Liver (tissue), 9 donors: ENCODE results near the gene FIBCD1. TPM values are rescaled to one million over a fixed set of nuclear protein-coding genes. Genes with fewer than 3 reads are reported as not detected.

Source experiments
- DNase-seq: peaks from one replicate; pipeline ENCODE4 v3.0.0-alpha.2; 2017; ENCODE audit warnings: low spot score
- H3K27ac ChIP-seq, 2 donors: one replicate each; pipeline ENCODE4 v1.7.0; 2013; ENCODE audit warnings: inconsistent platforms in 2 of 2, low read length in 2 of 2, control low read depth in 1 of 2, low read depth in 1 of 2, mild to moderate bottlenecking in 1 of 2
- H3K27me3 ChIP-seq, 4 donors: one replicate each; pipeline versions ENCODE4 v1.6.1 to v1.7.0; 2013; ENCODE audit warnings: low read length in 3 of 4, inconsistent platforms in 1 of 4, mild to moderate bottlenecking in 1 of 4, moderate library complexity in 1 of 4; ENCODE audit not compliant: control insufficient read depth in 4 of 4, insufficient read depth in 4 of 4
- H3K36me3 ChIP-seq, 4 donors: one replicate each; pipeline versions ENCODE4 v1.6.1 to v1.7.0; 2013; ENCODE audit warnings: low read length in 3 of 4, mild to moderate bottlenecking in 3 of 4, low read depth in 1 of 4, moderate library complexity in 1 of 4; ENCODE audit not compliant: control insufficient read depth in 4 of 4, insufficient read depth in 3 of 4
- H3K4me1 ChIP-seq, 4 donors: one replicate each; pipeline versions ENCODE4 v1.6.1 to v1.7.0; 2013; ENCODE audit warnings: low read length in 3 of 4, mild to moderate bottlenecking in 3 of 4, moderate library complexity in 1 of 4; ENCODE audit not compliant: control insufficient read depth in 4 of 4, insufficient read depth in 4 of 4
- H3K4me3 ChIP-seq, 3 donors: one replicate each; pipeline versions ENCODE4 v1.6.1 to v1.7.0; 2013; ENCODE audit warnings: low read length in 3 of 3, control low read depth in 1 of 3, low read depth in 1 of 3, mild to moderate bottlenecking in 1 of 3
- H3K9ac ChIP-seq, 2 donors: one replicate each; pipeline ENCODE4 v1.7.0; 2013; ENCODE audit warnings: low read length in 2 of 2, mild to moderate bottlenecking in 2 of 2, moderate library complexity in 2 of 2, control low read depth in 1 of 2, low read depth in 1 of 2
- H3K9me3 ChIP-seq, 4 donors: one replicate each; pipeline versions ENCODE4 v1.6.1 to v1.7.0; 2013; ENCODE audit warnings: low read length in 3 of 4; ENCODE audit not compliant: control insufficient read depth in 4 of 4
- CTCF ChIP-seq: fragments of 150-350 bp; IDR thresholded peaks from 2 replicates; pipeline ENCODE4 v1.5.1; 2017; ENCODE audit warnings: improper control_type of control experiment, low read depth, low read length; ENCODE audit not compliant: missing input control
- EGR1 ChIP-seq, 2 donors: IDR thresholded peaks; 2 replicates each; pipeline ENCODE4 v1.6.1; 2016 to 2018; ENCODE audit warnings: antibody characterized with exemption in 2 of 2, low read depth in 2 of 2
- FOXA1 ChIP-seq: IDR thresholded peaks from 2 replicates; pipeline ENCODE4 v1.6.1; 2016; ENCODE audit warnings: antibody characterized with exemption
- GABPA ChIP-seq, 2 donors: IDR thresholded peaks in 1 of 2; conservative IDR thresholded peaks in 1 of 2; 2 replicates each; pipeline ENCODE4 v1.6.1; 2016; ENCODE audit warnings: antibody characterized with exemption in 2 of 2, mild to moderate bottlenecking in 1 of 2, moderate library complexity in 1 of 2
- HNF4G ChIP-seq: IDR thresholded peaks from 2 replicates; pipeline ENCODE4 v1.6.1; 2016; ENCODE audit warnings: antibody characterized with exemption
- JUND ChIP-seq, 2 donors: IDR thresholded peaks; 2 replicates each; pipeline ENCODE4 v1.6.1; 2016; ENCODE audit warnings: antibody characterized with exemption in 2 of 2
- MAX ChIP-seq: IDR thresholded peaks from 2 replicates; pipeline ENCODE4 v1.6.1; 2016; ENCODE audit warnings: antibody characterized with exemption
- NR2F2 ChIP-seq: IDR thresholded peaks from 2 replicates; pipeline ENCODE4 v1.6.1; 2016; ENCODE audit warnings: antibody characterized with exemption
- RAD21 ChIP-seq, 2 donors: IDR thresholded peaks; 2 replicates each; pipeline ENCODE4 v1.6.1; 2016; ENCODE audit warnings: antibody characterized with exemption in 2 of 2, mild to moderate bottlenecking in 2 of 2
- RXRA ChIP-seq, 2 donors: IDR thresholded peaks; 2 replicates each; pipeline ENCODE4 v1.6.1; 2017 to 2018; ENCODE audit warnings: antibody characterized with exemption in 2 of 2, mild to moderate bottlenecking in 1 of 2
- SP1 ChIP-seq: IDR thresholded peaks from 2 replicates; pipeline ENCODE4 v1.6.1; 2018; ENCODE audit warnings: antibody characterized with exemption, mild to moderate bottlenecking
- YY1 ChIP-seq: IDR thresholded peaks from 2 replicates; pipeline ENCODE4 v1.6.1; 2016; ENCODE audit warnings: antibody characterized with exemption, mild to moderate bottlenecking
- ZBTB33 ChIP-seq: IDR thresholded peaks from 2 replicates; pipeline ENCODE4 v1.6.1; 2016; ENCODE audit warnings: antibody characterized with exemption
- WGBS: extraction: QIAGEN DNeasy Blood & Tissue Kit; methylation state at CpG from one replicate; pipeline ENCODE4 v1.1.7; 2013; 5-methylcytosine and 5-hydroxymethylcytosine counted together
- polyA plus RNA-seq, 2 donors: library from polyadenylated mRNA; stranded (reverse) in 1 of 2; unstranded in 1 of 2; fragments of 200-250 nt in 1 of 2; fragments of >200 nt in 1 of 2; fragmentation: Nextera tagmentation in 1 of 2; extraction: Ambion mirVana in 1 of 2; gene quantifications; one replicate each; pipeline versions ENCODE4 v1.2.1 to v1.2.3, GENCODE V29; 2013 to 2015
- total RNA-seq, 2 donors: library from RNA; depleted of rRNA; stranded (reverse); fragments of >200 nt; gene quantifications; one replicate each; pipeline ENCODE4 v1.2.3, GENCODE V29; 2014
- TF ChIP-seq, protein P1 (sequence below): IDR thresholded peaks from 2 replicates; pipeline ENCODE4 v1.6.1; 2016; ENCODE audit warnings: antibody characterized with exemption
- donor health status: healthy.
- donor health status: healthy.
- donor health status: healthy.
- donor health status: healthy.
- donor health status: healthy.

The FIBCD1 gene
- total and polyA plus RNA-seq, 4 donors = not detected

DNA sequence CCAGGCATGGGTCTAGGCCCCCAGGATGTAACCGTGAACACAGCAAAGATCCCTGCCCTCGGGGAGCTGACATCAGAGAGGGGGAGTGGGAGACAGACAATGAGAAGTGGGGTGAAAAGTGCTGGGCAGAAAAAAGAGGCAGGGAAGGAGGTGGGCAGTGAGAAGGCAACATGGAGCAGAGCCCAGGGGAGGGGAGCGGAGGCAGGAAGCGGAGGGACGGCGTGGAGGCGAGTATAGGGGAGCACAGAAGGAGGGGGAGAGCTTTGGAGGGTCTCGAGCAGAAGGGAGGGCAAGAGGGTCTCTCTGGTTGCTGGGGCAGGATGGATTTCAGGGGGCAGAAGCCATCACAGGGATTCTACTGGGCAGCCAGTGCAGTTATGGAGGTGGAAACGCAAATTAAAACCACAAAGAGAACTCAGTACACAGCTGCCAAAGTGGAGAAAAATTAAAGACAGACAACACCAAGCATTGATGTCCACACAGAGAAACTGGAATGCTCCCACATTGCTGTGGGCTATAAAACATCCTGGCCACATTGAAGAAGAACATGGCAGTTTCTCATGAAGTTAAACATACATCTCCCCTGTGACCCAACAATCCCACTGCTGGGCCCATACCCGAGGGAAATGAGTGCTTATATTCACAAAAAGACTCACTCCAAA, 48.8 kb upstream of the FIBCD1 start (continued):
- no peak for TF ChIP-seq ZBTB33
- no peak for TF ChIP-seq MAX
- TF ChIP-seq RXRA (IDR thresholded peaks at IDR 0.05) = no peak
- no peak for TF ChIP-seq HNF4G
- TF ChIP-seq RAD21 (IDR thresholded peaks at IDR 0.05) = no peak
- TF ChIP-seq YY1 = no peak
- no peak for TF ChIP-seq SP1
- TF ChIP-seq NR2F2 = no peak

GRCh38 chr9:130987054-130987453, 48.0 kb upstream of the FIBCD1 start:
- TF ChIP-seq YY1 (no peak), GABPA (IDR thresholded peaks at IDR 0.05 in 1 of 2, conservative IDR thresholded peaks at IDR 0.05 in 1 of 2) (no peak), CTCF (no peak), ZBTB33 (no peak), JUND (IDR thresholded peaks at IDR 0.05) (no peak), FOXA1 (no peak), EGR1 (IDR thresholded peaks at IDR 0.05; ENCODE audit: low read depth in 2 of 2) (no peak), RXRA (IDR thresholded peaks at IDR 0.05) (no peak), MAX (no peak), SP1 (no peak), HNF4G (no peak)
- TF ChIP-seq, protein P1, sequence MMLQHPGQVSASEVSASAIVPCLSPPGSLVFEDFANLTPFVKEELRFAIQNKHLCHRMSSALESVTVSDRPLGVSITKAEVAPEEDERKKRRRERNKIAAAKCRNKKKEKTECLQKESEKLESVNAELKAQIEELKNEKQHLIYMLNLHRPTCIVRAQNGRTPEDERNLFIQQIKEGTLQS = no peak
- Histone ChIP-seq H3K4me1 (no peaks in the 10 kb centered on the region), H3K4me3 (no peak overlapping the region), H3K9ac (no peak overlapping the region), H3K9me3 (no peaks in the 10 kb centered on the region), H3K27ac (no peak overlapping the region), H3K36me3 (no peaks in the 10 kb centered on the region), H3K27me3 (peaks cover 0 to 2% (median 0%) of the 10 kb centered on the region in 4 donors)
- DNase-seq = no peak
- WGBS = 75% methylated on average over 7 of the region's 7 CpGs
